Stimulated activated CD4-positive, alpha-beta T cell treated with anti-CD3 and anti-CD28 coated beads, Interleukin-12 subunit alpha, Interleukin-12 subunit beta, amount 100 ng/mL, for 48 hours (primary cell): ENCODE data around the gene ZNF391.
"Not testable (repeated sequence)": the region's sequence is repeated elsewhere in the genome, so short reads cannot be mapped to it uniquely, and the experiment has no call there.

Source experiments
- DNase-seq, 3 donors: peaks; one replicate each; pipeline ENCODE4 v3.0.0-alpha.2; 2020; ENCODE audit warnings: low read depth in 2 of 3, low spot score in 1 of 3

Gene ZNF391

DNA sequence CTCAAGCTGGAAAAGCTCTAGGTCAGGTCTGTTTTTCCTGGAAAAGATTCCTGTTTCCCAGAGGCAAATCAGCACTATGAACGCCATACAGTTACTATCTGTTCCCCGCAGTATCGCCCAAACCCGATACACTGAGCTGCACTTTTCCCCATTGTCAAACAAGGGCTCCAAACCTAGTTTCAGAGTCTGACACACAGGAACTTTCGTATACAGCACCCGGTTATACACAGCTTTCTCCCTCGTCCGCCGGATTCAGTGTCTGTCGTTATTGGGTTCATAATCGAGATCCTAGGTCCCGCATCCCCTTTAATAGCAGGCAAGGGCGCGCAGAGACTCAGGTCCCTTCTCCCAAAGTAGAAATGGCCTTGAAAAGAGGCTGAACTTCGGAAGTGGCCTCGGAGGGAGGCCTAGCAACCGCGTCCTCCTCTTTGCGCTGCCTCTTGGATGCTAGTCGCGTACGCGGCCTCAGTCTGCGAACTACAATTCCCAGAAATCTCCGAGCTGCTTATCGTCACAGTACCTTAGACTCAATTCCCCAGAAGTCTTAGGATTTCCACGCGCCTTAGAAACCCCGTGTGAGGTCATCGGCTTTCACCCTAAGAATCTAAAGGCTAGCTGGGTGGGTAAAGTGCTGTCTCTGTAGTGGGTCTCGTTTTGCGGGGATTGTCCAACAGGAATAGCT, 34.2 kb downstream of the ZNF391 start:
- DNase-seq = no peak

DNA sequence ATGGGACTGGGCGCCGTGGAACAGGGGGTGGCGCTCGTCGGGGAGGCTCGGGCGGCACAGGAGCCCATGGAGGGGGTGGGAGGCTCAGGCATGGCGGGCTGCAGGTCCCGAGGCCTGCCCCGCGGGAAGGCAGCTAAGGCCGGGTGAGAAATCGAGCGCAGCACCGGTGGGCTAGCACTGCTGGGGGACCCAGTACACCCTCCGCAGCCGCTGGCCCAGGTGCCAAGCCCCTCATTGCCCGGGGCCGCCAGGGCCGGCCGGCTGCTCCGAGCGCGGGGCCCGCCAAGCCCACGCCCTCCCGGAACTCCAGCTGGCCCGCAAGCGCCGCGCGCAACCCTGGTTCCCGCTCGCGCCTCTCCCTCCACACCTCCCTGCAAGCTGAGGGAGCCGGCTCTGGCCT, 36.3 kb downstream of the ZNF391 start:
- not testable (repeated sequence) for DNase-seq

DNA sequence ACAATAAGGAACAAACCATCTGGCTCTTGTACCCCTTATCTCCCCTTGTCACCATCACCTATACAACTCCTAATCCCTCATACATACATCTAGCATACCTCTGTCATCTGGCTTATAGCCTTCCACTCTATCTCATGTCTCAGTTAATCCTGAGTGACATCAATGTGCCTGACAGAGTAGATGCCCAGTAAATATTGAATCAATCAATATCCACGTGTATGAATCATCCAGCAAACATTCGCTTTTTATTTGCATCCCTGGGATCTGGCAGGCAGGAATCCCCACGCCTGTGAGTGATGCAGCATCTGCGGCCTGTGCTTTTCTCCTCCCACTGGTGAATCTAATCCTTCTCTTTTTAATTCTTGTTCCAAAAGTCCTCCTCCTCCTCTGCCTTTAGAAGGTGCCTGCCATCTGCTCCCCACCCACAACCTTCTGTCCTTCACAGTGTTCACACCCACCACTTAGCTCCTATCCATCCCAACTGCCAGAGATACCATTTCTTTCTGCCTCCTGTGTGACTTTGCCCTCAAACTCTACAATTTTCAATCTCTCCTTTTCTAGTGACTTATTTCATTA, 37.6 kb downstream of the ZNF391 start:
- no peak for DNase-seq

DNA sequence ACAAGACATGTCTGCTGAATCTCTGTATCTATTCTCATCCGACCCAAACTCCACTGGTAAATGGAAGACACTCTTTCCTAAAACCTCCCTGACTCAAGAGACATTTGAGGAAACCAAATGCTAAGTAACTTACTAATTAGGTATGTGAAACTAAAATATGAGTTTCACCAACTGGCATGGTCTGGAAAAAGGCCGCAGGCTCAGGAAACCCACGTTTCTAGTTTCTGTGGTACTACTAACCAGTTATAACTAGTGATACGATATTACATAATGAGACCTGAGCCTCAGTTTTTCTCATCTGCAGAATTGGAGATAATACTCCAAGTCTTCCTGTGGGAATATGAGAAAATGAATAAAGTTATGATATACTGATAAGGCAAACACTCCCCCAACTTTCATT, 39.9 kb downstream of the ZNF391 start:
- no peak for DNase-seq

DNA sequence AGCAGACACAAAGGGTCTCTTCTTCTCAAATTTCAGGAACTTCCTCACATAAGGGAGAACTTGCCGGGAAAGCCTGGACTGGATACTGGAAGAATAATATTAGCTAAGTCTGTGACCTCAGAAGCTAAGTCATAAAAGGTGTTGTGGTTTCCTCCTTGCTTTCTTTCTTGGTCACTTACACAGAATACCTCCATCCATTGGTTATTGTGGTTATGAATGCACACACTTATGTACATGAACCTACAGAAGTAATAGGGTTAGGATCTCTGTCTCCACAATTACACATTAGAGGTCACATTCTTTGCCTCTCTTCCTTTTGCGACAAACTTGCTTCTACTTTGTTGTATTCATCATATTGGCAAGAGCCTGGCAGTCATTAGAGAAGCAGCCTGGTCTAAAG, 40.4 kb downstream of the ZNF391 start:
- no peak for DNase-seq

DNA sequence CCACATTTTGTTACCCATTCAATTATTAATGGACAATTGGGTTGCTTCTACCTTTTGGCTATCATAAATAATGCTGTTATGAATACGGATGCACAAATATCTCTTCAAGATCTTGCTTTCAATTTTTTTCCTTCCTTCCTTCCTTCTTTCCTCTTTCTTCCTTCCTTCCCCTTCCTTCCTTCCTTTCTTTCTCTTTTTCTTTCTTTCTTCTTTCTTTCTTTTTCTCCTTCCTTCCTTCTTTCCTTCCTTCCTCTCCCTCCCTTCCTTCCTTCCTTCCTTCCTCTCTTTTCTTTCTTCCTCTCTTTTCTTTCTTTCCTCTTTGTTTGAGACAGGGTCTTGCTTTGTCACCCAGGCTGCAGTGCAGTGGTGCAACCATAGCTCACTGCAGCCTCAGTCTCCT, 45.2 kb downstream of the ZNF391 start:
- DNase-seq = no peak

DNA sequence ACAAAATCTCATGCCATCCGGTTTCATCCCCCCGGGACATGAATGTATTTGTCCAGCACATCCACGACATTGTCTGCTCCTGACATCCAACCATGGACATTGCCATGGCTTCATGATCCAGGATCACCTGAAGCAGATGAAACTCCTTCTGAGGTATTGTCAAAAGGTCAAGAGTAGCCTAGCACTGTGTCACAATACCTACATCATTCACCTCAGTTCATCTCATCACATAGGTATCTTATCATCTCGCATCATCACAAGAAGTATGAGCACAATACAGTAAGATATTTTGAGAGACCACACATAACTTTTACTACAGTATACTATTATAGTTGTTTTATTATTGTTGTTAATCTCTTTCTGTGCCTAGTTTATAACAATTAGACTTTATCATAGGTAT, 50.8 kb downstream of the ZNF391 start:
- no peak for DNase-seq

DNA sequence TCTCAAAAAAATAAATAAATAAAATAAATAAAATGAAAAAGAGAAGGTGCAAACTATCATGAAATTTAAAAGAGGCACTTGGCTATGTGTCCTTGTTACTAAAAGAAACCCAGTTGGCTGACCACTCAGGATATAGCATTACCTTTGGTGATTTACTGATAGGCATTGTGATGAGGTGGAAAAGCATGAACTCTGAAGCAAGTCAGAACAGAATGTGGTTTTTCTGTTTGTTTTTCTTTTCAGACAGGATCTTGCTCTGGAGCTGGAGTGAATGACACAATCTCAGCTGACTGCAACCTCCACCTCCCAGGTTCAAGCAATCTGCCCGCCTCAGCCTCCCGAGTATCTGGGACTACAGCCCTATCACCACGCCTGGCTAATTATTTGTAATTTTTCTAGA, 52.4 kb downstream of the ZNF391 start:
- DNase-seq = no peak

DNA sequence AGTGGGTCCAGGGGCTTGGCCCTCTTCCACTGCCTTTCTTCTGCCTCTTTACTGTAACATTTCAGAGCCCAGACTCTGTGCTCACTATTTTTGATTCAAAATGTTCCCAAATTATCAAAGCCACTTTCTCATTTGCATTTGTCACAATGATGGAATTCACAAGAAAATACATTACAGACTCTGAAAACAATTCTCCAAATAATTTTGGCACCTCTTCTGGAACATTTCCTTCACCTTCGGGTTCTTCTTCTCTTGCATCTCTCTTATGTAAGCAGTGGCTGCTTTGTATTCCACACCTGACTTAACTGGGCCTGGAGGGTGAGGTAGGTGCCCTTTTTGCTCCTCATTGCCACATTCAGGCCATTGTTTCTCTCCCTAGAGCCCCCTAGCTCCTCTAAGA, 54.4 kb downstream of the ZNF391 start:
- no peak for DNase-seq

DNA sequence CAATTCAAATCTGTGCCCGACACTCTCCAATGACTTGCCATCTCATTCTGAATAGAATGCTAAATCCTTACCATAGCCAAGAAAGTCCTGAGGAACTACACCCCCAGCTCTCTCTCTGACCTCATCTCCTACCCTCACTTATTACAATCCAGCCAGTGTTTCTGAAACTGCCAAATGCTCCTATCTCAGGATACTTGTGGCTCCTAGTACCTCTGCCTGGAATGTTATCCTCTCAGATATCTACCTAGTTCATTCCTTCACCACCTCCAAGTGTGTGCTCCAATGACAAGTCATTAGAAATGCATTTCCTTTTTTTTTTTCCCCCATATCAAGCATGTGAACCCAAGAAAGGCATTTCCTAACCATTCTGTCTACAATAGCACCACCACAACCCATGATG, 59.9 kb downstream of the ZNF391 start:
- DNase-seq = no peak

DNA sequence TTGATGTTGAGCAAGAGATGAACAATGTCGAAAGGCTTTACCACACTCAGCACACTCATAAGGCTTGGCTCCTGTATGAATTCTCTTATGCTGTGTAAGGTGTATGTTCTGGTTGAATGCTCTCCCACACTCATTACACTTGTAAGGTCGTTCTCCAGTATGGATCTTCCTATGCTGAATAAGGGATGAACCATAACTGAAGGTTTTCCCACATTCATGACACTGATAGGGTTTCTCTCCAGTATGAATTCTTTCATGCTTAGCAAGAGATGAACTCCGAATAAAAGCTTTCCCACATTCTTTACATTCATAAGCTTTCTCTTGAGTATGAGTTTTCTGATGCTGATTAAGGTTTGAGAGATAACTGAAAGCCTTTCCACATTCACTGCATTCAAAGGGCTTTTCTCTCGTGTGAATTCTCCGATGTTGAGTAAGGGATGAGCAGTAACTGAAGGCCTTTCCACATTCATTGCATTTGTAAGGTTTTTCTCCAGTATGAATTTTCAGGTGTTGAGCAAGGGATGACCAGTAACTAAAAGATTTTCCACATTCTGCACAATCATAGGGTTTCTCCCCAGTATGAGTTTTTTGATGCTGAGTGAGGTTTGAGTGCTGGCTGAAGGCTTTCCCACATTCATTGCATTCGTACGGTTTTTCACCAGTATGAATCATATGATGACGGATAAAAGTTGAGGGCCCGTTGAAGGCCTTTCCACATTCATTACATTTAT, 63.3 kb downstream of the ZNF391 start:
- no peak for DNase-seq

DNA sequence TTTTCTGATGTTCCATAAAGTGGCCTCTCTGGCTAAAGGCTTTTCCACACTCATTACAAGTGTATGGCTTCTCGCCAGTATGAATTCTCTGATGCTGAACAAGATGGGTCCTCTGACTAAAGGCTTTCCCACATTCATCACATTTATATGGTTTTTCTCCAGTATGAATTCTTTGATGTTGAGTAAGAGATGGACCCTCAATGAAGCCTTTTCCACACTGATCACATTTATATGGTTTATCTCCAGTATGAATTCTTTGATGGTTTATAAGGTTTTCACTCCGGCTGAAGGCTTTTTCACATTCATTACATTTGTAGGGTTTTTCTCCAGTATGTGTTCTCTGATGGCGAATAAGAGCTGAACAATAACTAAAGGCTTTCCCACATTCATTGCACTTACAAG, 63.9 kb downstream of the ZNF391 start:
- no peak for DNase-seq
